AG09309 (cell line): ENCODE results near the gene XIRP2.

Experiments used
- DNase-seq: peaks from one replicate; pipeline ENCODE4 v3.0.0-alpha.2; 2010; ENCODE audit warnings: low read depth
- H3K4me3 ChIP-seq: 2 replicates; pipeline ENCODE4 v1.5.1; 2011; ENCODE audit warnings: mild to moderate bottlenecking, low read depth, low read length, moderate library complexity; ENCODE audit not compliant: control insufficient read depth
- CTCF ChIP-seq: IDR thresholded peaks from 2 replicates; pipeline ENCODE4 v1.5.1; 2011; ENCODE audit warnings: mild to moderate bottlenecking, low read depth, low read length, inconsistent platforms; ENCODE audit not compliant: insufficient read depth, control insufficient read depth; ENCODE audit errors: missing control alignments

XIRP2 gene

DNA sequence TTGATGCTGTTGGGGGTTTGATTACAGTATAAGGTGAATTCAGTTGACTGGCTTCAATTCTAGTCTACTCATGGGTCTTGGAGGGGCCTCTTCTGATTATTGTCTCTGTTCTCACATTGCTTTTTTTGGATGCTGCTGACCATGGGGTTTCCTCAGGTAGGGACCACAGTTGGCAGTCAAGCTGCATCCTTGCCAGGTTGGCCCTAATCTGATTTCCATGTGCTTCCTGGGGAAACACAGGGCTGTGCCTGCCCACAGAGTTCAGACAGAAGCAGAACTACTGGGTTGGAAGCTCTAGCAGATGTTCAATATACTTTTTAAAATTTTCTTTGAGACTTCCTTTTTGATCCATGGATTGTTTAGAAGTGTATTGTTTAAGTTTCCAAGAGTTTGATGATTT lies 227.3 kb downstream of the XIRP2 start:
- no peak for TF ChIP-seq CTCF
- DNase-seq = no peak

DNA sequence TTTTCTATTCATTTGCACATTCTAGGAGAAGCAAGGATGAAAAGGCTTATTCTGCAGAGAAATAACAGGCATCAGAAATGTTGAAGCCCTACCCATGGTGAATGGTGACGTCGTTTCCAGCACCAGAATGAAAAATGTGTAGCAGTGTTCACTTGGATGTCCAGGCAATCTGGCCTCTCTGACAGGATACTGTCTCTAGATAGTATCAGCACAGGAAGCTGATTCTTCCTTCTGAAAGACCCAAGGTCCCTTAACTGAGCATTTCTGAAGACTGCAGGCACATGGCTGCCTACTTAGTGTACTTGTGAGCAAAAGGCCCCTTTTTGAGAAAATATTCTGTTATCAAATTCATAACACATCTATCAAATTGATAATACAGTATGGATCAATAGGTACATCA lies 234.1 kb downstream of the XIRP2 start:
- H3K4me3 ChIP-seq = no peak overlapping the region
- no peak for DNase-seq
- no peak for TF ChIP-seq CTCF

More for the DNA sequence above, 227.3 kb downstream of the XIRP2 start:
- no peak overlapping the region for H3K4me3 ChIP-seq

GRCh38 chr2:167126165-167126564 lies 237.9 kb downstream of the XIRP2 start:
- no peak for DNase-seq
- TF ChIP-seq CTCF = no peak
- no peak overlapping the region for H3K4me3 ChIP-seq

DNA sequence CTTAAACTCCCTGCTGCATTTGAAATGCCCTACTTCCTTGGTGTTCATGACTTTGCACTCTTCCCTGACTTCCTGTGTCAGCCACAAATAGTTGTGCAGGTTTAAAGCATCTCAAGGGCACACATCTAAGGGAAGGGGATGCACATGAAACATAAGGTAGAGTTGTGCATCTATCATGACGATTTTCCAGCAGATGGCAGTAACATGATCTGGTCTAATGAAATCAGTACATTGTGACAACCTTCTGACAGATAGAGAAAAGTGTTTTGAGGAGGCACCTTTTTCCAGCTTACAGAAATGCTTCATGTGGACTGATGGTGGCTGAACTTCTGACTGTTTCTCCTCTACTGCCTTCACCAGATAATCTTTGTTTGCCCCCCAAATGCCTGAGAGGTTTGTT lies 238.9 kb downstream of the XIRP2 start:
- DNase-seq = no peak
- TF ChIP-seq CTCF = no peak
- H3K4me3 ChIP-seq = no peak overlapping the region

DNA sequence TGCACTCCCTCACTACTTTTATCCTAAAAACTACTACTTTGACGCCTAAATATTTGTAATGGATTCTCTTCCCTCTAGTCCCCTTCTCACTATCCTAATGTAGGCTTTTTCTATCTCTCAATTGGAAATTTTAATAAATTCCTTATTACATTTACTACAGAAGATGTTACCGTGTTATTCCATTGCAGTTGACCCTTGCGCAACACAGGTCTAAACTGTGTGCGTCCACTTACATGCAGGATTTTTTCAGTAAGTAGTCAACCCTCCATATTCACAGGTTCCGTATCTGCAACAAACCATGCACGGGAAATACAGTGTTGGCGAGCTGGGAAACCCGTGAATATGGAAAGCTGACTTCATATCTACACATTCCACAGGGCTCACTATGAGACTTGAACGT lies 239.8 kb downstream of the XIRP2 start:
- no peak for DNase-seq
- H3K4me3 ChIP-seq = no peak overlapping the region
- TF ChIP-seq CTCF = no peak

DNA sequence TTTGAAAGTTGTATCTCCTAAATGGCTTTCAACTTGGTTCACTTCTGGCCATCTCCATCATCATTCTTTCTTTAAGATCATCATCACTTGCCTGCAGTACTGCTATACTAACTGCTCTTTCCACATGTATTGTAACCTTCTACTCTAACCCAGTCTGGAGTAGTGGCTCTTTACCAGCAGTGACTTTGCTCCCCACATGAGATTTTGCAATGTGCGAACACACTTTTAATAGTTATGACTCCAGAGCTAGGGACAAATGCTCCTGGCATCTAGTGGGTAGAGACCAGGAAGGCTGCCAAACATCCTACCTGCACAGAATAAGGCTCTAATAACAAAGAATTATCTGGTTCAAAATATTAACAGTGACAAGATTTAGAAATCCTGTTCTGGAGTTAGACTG lies 243.8 kb downstream of the XIRP2 start:
- DNase-seq = no peak
- no peak for TF ChIP-seq CTCF
- no peak overlapping the region for H3K4me3 ChIP-seq
